SK-N-SH (cell line): ENCODE measurements around the gene SYT7.

ENCODE experiments used
- CTCF ChIP-seq: fragments of 200-600 bp; sonication (generic); IDR thresholded peaks from 2 replicates; pipeline ENCODE4 v1.6.1; 2017; ENCODE audit warnings: antibody characterized with exemption, mild to moderate bottlenecking, moderate library complexity
- FOXJ3 ChIP-seq: sonication (generic); formaldehyde crosslinking; IDR thresholded peaks from 2 replicates; pipeline ENCODE4 v1.5.1; 2020; ENCODE audit warnings: mild to moderate bottlenecking, missing genetic modification reagents
- GATA2 ChIP-seq: sonication (generic); formaldehyde crosslinking; IDR thresholded peaks from 2 replicates; pipeline ENCODE4 v1.5.0; 2020; ENCODE audit warnings: mild to moderate bottlenecking, missing genetic modification reagents
- MAX ChIP-seq: IDR thresholded peaks from 2 replicates; pipeline ENCODE4 v1.4.0; 2012; ENCODE audit warnings: low read depth
- RAD21 ChIP-seq: IDR thresholded peaks from 2 replicates; pipeline ENCODE4 v1.6.1; 2012; ENCODE audit warnings: mild to moderate bottlenecking, low read length
- RCOR1 ChIP-seq: fragments of 150-350 bp; IDR thresholded peaks from 2 replicates; pipeline ENCODE4 v1.6.1; 2017; ENCODE audit warnings: antibody characterized with exemption, low read length
- RFX5 ChIP-seq: IDR thresholded peaks from 2 replicates; pipeline ENCODE4 v1.6.1; 2012; ENCODE audit warnings: mild to moderate bottlenecking, improper control_type of control experiment, low read length
- RXRA ChIP-seq: IDR thresholded peaks from 2 replicates; pipeline ENCODE4 v1.4.0; 2012; ENCODE audit warnings: low read depth, mild to moderate bottlenecking, borderline replicate concordance
- TAF1 ChIP-seq: IDR thresholded peaks from 2 replicates; pipeline ENCODE4 v1.6.1; 2012; ENCODE audit warnings: low read depth, mild to moderate bottlenecking, low read length, moderate library complexity, borderline replicate concordance
- TEAD4 ChIP-seq: IDR thresholded peaks from 2 replicates; pipeline ENCODE4 v1.4.0; 2012; ENCODE audit warnings: mild to moderate bottlenecking, borderline replicate concordance; ENCODE audit not compliant: insufficient read depth
- USF2 ChIP-seq: fragments of 150-350 bp; IDR thresholded peaks from 2 replicates; pipeline ENCODE4 v1.6.1; 2017; ENCODE audit warnings: antibody characterized with exemption, low read length, low read depth, borderline replicate concordance

- TF ChIP-seq RFX5 (no peak), CTCF (no peak), MAX (no peak), RCOR1 (no peak), RAD21 (no peak), TEAD4 (no peak), GATA2 (no peak), USF2 (no peak), TAF1 (no peak), FOXJ3 (CRISPR knock-in tag) (no peak), RXRA (no peak)
Observed at GRCh38 chr11:61534933-61535839, 45.7 kb downstream of the SYT7 start.
